Right lobe of liver (tissue), 6 donors: ENCODE measurements around the gene OSCAR. TPM values are rescaled to one million over a fixed set of nuclear protein-coding genes. Genes with fewer than 3 reads are reported as not detected.

ENCODE experiments used
- ATAC-seq, 4 donors: fragments of 200-7000 bp; cut with Tn5 transposase; one replicate each; pipeline ENCODE4 v1.9.1; 2020; ENCODE audit warnings: mild to moderate bottlenecking in 4 of 4, moderate library complexity in 4 of 4
- DNase-seq, 3 donors: peaks; one replicate each; pipeline ENCODE4 v3.0.0-alpha.2; 2020
- H3K27ac ChIP-seq, 3 donors: fragments of 200-600 bp; one replicate each; pipeline ENCODE4 v1.8.0; 2022
- H3K27me3 ChIP-seq, 2 donors: fragments of 200-600 bp; one replicate each; pipeline ENCODE4 v1.8.0; 2022
- H3K36me3 ChIP-seq, 4 donors: fragments of 200-600 bp; sonication (generic) in 1 of 4; one replicate each; pipeline versions ENCODE4 v1.5.1 to v1.8.0; 2017 to 2022; ENCODE audit warnings: control low read depth in 1 of 4
- H3K4me1 ChIP-seq, 4 donors: fragments of 200-600 bp; sonication (generic) in 1 of 4; one replicate each; pipeline versions ENCODE4 v1.5.1 to v1.8.0; 2017 to 2022; ENCODE audit warnings: control low read depth in 1 of 4
- H3K4me3 ChIP-seq, 3 donors: fragments of 200-600 bp; one replicate each; pipeline ENCODE4 v1.8.0; 2022
- H3K9me3 ChIP-seq, 4 donors: fragments of 200-600 bp; sonication (generic) in 1 of 4; one replicate each; pipeline versions ENCODE4 v1.5.1 to v1.8.0; 2017 to 2022; ENCODE audit warnings: control low read depth in 1 of 4
- POLR2A ChIP-seq: fragments of 450-650 bp; IDR thresholded peaks from one replicate; pipeline ENCODE4 v1.6.1; 2017; ENCODE audit warnings: antibody characterized with exemption, mild to moderate bottlenecking
- WGBS: methylation state at CpG from one replicate; pipeline ENCODE4 v1.1.6; 2018; ENCODE audit warnings: low coverage, low lambda C conversion rate; ENCODE audit not compliant: insufficient coverage; ENCODE audit errors: missing lambda C conversion rate; 5-methylcytosine and 5-hydroxymethylcytosine counted together
- intact Hi-C, 2 donors: fragments of 100-400 bp; cut with DNase I; formaldehyde crosslinking; loops; one replicate each; pipeline versions ENCODE4 v1.11.2 to v1.14.1; 2022
- total RNA-seq, 6 experiments: library from RNA; depleted of rRNA in 2 of 6; stranded (reverse); fragments of >200 nt in 2 of 6; fragmentation: NEBNext Ultra II Directional in 3 of 6; extraction: Animal tissue kit (Norgen Biotek cat#: 25700) in 3 of 6; gene quantifications; one replicate each; pipeline versions ENCODE4 v1.1.0 to v1.2.4, GENCODE V29; 2016 to 2023
- TF ChIP-seq, protein P1 (sequence below), 4 donors: fragments of 200-600 bp in 3 of 4; fragments of 450-650 bp in 1 of 4; IDR thresholded peaks; one replicate each; pipeline versions ENCODE4 v1.5.1 to v1.8.0; 2016 to 2022; ENCODE audit warnings: antibody characterized with exemption in 4 of 4, mild to moderate bottlenecking in 2 of 4
- donor health status: DM: no; HTN: yes; CAD: no.
- donor health status: DM: no; HTN: no; CAD: no.
- donor health status: DM: no; HTN: no; CAD: no.
- donor health status: DM: no; HTN: yes; CAD: no.
- donor health status: DM: no; HTN: yes; CAD: no.

The OSCAR gene
- total RNA-seq, 6 experiments from 2014 or later, result 0.53 to 2.6 (median 1.0) TPM

- DNase-seq, result no peak
- no peak for ATAC-seq
- intact Hi-C loops, result no loop called here
- H3K27me3 ChIP-seq, result no peaks in the 10 kb centered on the region
- no peaks in the 10 kb centered on the region for H3K9me3 ChIP-seq
- H3K27ac ChIP-seq, result peak within 1 kb of the TSS; percentile 83 to 88 (median 84)
- TF ChIP-seq, protein P1, sequence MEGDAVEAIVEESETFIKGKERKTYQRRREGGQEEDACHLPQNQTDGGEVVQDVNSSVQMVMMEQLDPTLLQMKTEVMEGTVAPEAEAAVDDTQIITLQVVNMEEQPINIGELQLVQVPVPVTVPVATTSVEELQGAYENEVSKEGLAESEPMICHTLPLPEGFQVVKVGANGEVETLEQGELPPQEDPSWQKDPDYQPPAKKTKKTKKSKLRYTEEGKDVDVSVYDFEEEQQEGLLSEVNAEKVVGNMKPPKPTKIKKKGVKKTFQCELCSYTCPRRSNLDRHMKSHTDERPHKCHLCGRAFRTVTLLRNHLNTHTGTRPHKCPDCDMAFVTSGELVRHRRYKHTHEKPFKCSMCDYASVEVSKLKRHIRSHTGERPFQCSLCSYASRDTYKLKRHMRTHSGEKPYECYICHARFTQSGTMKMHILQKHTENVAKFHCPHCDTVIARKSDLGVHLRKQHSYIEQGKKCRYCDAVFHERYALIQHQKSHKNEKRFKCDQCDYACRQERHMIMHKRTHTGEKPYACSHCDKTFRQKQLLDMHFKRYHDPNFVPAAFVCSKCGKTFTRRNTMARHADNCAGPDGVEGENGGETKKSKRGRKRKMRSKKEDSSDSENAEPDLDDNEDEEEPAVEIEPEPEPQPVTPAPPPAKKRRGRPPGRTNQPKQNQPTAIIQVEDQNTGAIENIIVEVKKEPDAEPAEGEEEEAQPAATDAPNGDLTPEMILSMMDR (IDR thresholded peaks at IDR 0.05), result no peak
- TF ChIP-seq POLR2A, result peak; percentile 65
- H3K36me3 ChIP-seq, result peaks cover 0 to 5% (median 3%) of the 10 kb centered on the region in 4 donors
- H3K4me3 ChIP-seq, result peak within 1 kb of the TSS; percentile 94 to 98 (median 97)
- WGBS, result 2% methylated on average over 35 of the region's 103 CpGs
- H3K4me1 ChIP-seq, result peaks cover 0 to 22% (median 7%) of the 10 kb centered on the region in 4 donors
Observed at GRCh38 chr19:54137699-54138488, 37.3 kb upstream of the OSCAR start, which contains the start of gene CNOT3. Gene CNOT3 (plus strand): TSS chr19:54137762. CDS start chr19:54142979, 5,217 bp downstream.

GRCh38 chr19:54136864-54137698 is 36.5 kb upstream of the OSCAR start:
- ATAC-seq (peak; percentile 84 to 92 (median 88)), DNase-seq (peak; percentile 99 to 100 (median 100))
- Histone ChIP-seq H3K4me3 (peak overlapping the region; percentile 94 to 98 (median 97)), H3K27ac (peak overlapping the region; percentile 83 to 88 (median 84)), H3K27me3 (no peaks in the 10 kb centered on the region), H3K36me3 (peaks cover 0 to 2% (median 0%) of the 10 kb centered on the region in 4 donors), H3K4me1 (peaks cover 0 to 22% (median 7%) of the 10 kb centered on the region in 4 donors), H3K9me3 (no peaks in the 10 kb centered on the region)
- intact Hi-C loops, result no loop called here
- WGBS, result 0% methylated on average over 30 of the region's 46 CpGs
- TF ChIP-seq, protein P1 (IDR thresholded peaks at IDR 0.05), result no peak
- TF ChIP-seq POLR2A, result peak; percentile 83

GRCh38 chr19:54136086-54136863 is 35.7 kb upstream of the OSCAR start:
- peaks cover 0 to 8% (median 2%) of the 10 kb centered on the region in 4 donors for H3K36me3 ChIP-seq
- no peaks in the 10 kb centered on the region for H3K27me3 ChIP-seq
- peak overlapping the region in 1 of 3 donors; percentile 25 for H3K27ac ChIP-seq
- no peak for DNase-seq
- H3K4me3 ChIP-seq, result peak overlapping the region; percentile 51 to 61 (median 57)
- TF ChIP-seq, protein P1 (IDR thresholded peaks at IDR 0.05), result no peak
- no peak for TF ChIP-seq POLR2A
- H3K4me1 ChIP-seq, result peaks cover 0 to 22% (median 7%) of the 10 kb centered on the region in 4 donors
- H3K9me3 ChIP-seq, result no peaks in the 10 kb centered on the region
- 2% methylated on average over 30 of the region's 30 CpGs for WGBS
- ATAC-seq, result peak in 1 of 4 donors; percentile 1
- intact Hi-C loops, result no loop called here
